Left cardiac atrium (tissue), 4 donors: ENCODE data around the gene KRT6C. TPM values are rescaled to one million over a fixed set of nuclear protein-coding genes. Genes with fewer than 3 reads are reported as not detected.
A peak's percentile ranks its signal among the peaks of the same experiment; 100 is the strongest.

ENCODE experiments used
- ATAC-seq, 2 donors: fragments of 200-7000 bp; cut with Tn5 transposase; one replicate each; pipeline ENCODE4 v1.9.1; 2020; ENCODE audit warnings: mild to moderate bottlenecking in 2 of 2, moderate library complexity in 2 of 2
- DNase-seq: peaks from one replicate; pipeline ENCODE4 v3.0.0-alpha.2; 2020
- intact Hi-C, 2 donors: fragments of 100-400 bp; cut with DNase I; formaldehyde crosslinking; loops; one replicate each; pipeline versions ENCODE4 v1.14.1 to v1.15.1; 2022 to 2023
- total RNA-seq, 2 donors: library from RNA; stranded (reverse); fragmentation: NEBNext Ultra II Directional; extraction: Animal tissue kit (Norgen Biotek cat#: 25700); gene quantifications; one replicate each; pipeline ENCODE4 v1.2.1, GENCODE V29; 2021
- donor health status: DM: no; HTN: yes; CAD: no.
- donor health status: DM: no; HTN: yes; CAD: no; lungs with severe emphysema.
- donor health status: DM: yes; HTN: yes; CAD: no.
- donor health status: Dilated cardiomyopathy.

The KRT6C gene
- total RNA-seq, 2 donors from 2014 or later, result not detected

GRCh38 chr12:52439420-52439819, 34.2 kb downstream of the KRT6C start:
- no peak for ATAC-seq
- intact Hi-C loops, result no loop called here
- DNase-seq, result no peak

- ATAC-seq, result no peak
- intact Hi-C loops, result no loop called here
Measured at GRCh38 chr12:52438305-52439301, 35.0 kb downstream of the KRT6C start.

GRCh38 chr12:52437508-52437907, 36.1 kb downstream of the KRT6C start:
- intact Hi-C loops, result no loop called here
- no peak for ATAC-seq
- DNase-seq, result no peak

More at GRCh38 chr12:52438305-52439301, 35.0 kb downstream of the KRT6C start:
- DNase-seq, result no peak

- DNase-seq (no peak), ATAC-seq (no peak)
- intact Hi-C loops, result no loop called here
Measured at GRCh38 chr12:52436828-52437474, 36.7 kb downstream of the KRT6C start.

- ATAC-seq (peak in 1 of 2 donors; percentile 75), DNase-seq (peak; percentile 68)
- intact Hi-C loops, result no loop called here
Measured at GRCh38 chr12:52436000-52436827, 37.4 kb downstream of the KRT6C start.

GRCh38 chr12:52435659-52435999, 38.0 kb downstream of the KRT6C start:
- intact Hi-C loops, result no loop called here
- ATAC-seq, result no peak
- DNase-seq, result no peak

- intact Hi-C loops, result no loop called here
- no peak for DNase-seq
- no peak for ATAC-seq
Measured at GRCh38 chr12:52434760-52435530, 38.7 kb downstream of the KRT6C start.

- DNase-seq (no peak), ATAC-seq (no peak)
- intact Hi-C loops, result no loop called here
Measured at GRCh38 chr12:52434081-52434733, 39.4 kb downstream of the KRT6C start, which contains the start of gene KRT75. KRT75 (minus strand) TSS chr12:52434371; CDS start chr12:52434304, 67 bp downstream.

- DNase-seq, result no peak
- intact Hi-C loops, result no loop called here
- ATAC-seq, result no peak
Measured at GRCh38 chr12:52433501-52434080, 40.0 kb downstream of the KRT6C start.

- DNase-seq (no peak), ATAC-seq (no peak)
- intact Hi-C loops, result no loop called here
Measured at GRCh38 chr12:52432559-52433207, 40.9 kb downstream of the KRT6C start.

GRCh38 chr12:52428121-52428520, 45.5 kb downstream of the KRT6C start:
- DNase-seq (no peak), ATAC-seq (no peak)
- intact Hi-C loops, result no loop called here

GRCh38 chr12:52427083-52427482, 46.5 kb downstream of the KRT6C start:
- ATAC-seq (no peak), DNase-seq (no peak)
- intact Hi-C loops, result no loop called here

- ATAC-seq, result no peak
- intact Hi-C loops, result no loop called here
- DNase-seq, result no peak
Measured at GRCh38 chr12:52426034-52426433, 47.6 kb downstream of the KRT6C start.

- no peak for DNase-seq
- intact Hi-C loops, result no loop called here
- no peak for ATAC-seq
Measured at GRCh38 chr12:52425466-52425865, 48.1 kb downstream of the KRT6C start.

- intact Hi-C loops, result no loop called here
- ATAC-seq (peak; percentile 82), DNase-seq (no peak)
Measured at GRCh38 chr12:52423661-52424500, 49.7 kb downstream of the KRT6C start.

GRCh38 chr12:52423035-52423434, 50.6 kb downstream of the KRT6C start:
- peak in 1 of 2 donors; percentile 50 for ATAC-seq
- no peak for DNase-seq
- intact Hi-C loops, result no loop called here

- ATAC-seq (no peak), DNase-seq (no peak)
- intact Hi-C loops, result no loop called here
Measured at GRCh38 chr12:52419656-52420055, 53.9 kb downstream of the KRT6C start.
